GF-D8 (cell line): ENCODE measurements around the gene COX17.

Experiments used
- DNase-seq: peaks from one replicate; lab custom pipeline; 2025; lab: John Stamatoyannopoulos, UW

COX17 gene

DNA sequence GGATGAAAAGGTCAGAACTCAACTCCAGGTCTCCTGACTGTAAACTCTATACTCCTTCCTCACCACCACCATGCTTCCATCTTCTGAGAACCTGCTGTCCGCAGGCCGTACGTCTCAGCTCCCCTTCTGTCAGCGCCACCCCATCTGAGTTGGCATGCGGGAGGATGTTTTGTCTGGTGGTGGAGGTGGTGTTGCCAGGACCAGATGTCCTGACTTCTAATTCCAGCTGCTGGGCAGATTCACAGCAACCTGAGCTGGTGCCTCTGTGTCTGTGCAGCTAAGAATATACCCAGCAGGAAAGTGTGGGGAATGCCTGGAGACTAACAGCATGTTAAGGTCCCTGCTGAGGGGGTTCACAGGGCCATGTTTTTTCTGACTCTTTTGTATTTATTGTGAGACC lies 56.3 kb downstream of the COX17 start:
- DNase-seq: no peak
